A673 (cell line): ENCODE measurements around the gene CHD9. TPM values are rescaled to one million over a fixed set of nuclear protein-coding genes. Genes with fewer than 3 reads are reported as not detected.
A peak's percentile ranks its signal among the peaks of the same experiment; 100 is the strongest.

Experiments
- BruUV-seq: library from RNA; stranded (reverse); fragments of 400-500 nt; replicated peaks from 2 replicates; lab custom pipeline; 2021; lab: Mats Ljungman, UMichigan
- CTCF ChIA-PET: fragments of 300-600 bp; sonication (Branson Sonifier 250); formaldehyde crosslinking; loops from one replicate; lab custom pipeline; 2022; ENCODE audit warnings: antibody characterized with exemption; lab: Charles Lee
- POLR2A ChIA-PET: fragments of 300-600 bp; sonication (Branson Sonifier 250); formaldehyde crosslinking; loops from one replicate; lab custom pipeline; 2022; ENCODE audit warnings: antibody characterized with exemption; ENCODE audit not compliant: low non-redundant PET; lab: Charles Lee
- DNase-seq: peaks from one replicate; pipeline ENCODE4 v3.0.0-alpha.2; 2015; ENCODE audit warnings: low spot score
- H3K27ac ChIP-seq: fragments of 200-600 bp; sonication (generic); 2 replicates; pipeline ENCODE4 v1.5.1; 2016; ENCODE audit warnings: mixed run types, low read depth, mild to moderate bottlenecking, mixed read lengths, antibody characterized with exemption, low read length; ENCODE audit not compliant: poor library complexity, severe bottlenecking
- H3K27me3 ChIP-seq: fragments of 200-600 bp; sonication (generic); replicated peaks from 2 replicates; pipeline ENCODE4 v1.6.1; 2017; ENCODE audit warnings: mixed run types, low read depth, mild to moderate bottlenecking, mixed read lengths, antibody characterized with exemption, low read length; ENCODE audit not compliant: insufficient read depth, poor library complexity
- H3K36me3 ChIP-seq: fragments of 200-600 bp; sonication (generic); 2 replicates; pipeline ENCODE4 v1.6.1; 2016; ENCODE audit warnings: mixed run types, mild to moderate bottlenecking, mixed read lengths, antibody characterized with exemption, low read length; ENCODE audit not compliant: insufficient read depth, poor library complexity, severe bottlenecking
- H3K4me1 ChIP-seq: fragments of 200-600 bp; sonication (generic); 2 replicates; pipeline ENCODE4 v1.6.1; 2017; ENCODE audit warnings: mixed run types, mild to moderate bottlenecking, mixed read lengths, antibody characterized with exemption, low read length; ENCODE audit not compliant: insufficient read depth, poor library complexity, severe bottlenecking
- H3K4me3 ChIP-seq: fragments of 200-600 bp; sonication (generic); 2 replicates; pipeline ENCODE4 v1.5.1; 2016; ENCODE audit warnings: low read depth, mixed run types, mild to moderate bottlenecking, mixed read lengths, low read length; ENCODE audit not compliant: poor library complexity, severe bottlenecking
- H3K9me3 ChIP-seq: fragments of 200-600 bp; sonication (generic); 2 replicates; pipeline ENCODE4 v1.6.1; 2016; ENCODE audit warnings: mixed run types, low read depth, mild to moderate bottlenecking, mixed read lengths, antibody characterized with exemption, low read length; ENCODE audit not compliant: poor library complexity, severe bottlenecking
- EZH2 ChIP-seq: fragments of 200-600 bp; sonication (generic); IDR thresholded peaks from 2 replicates; pipeline ENCODE4 v1.6.1; 2017; ENCODE audit warnings: borderline replicate concordance, low read depth, mild to moderate bottlenecking, mixed read lengths, antibody characterized with exemption, low read length; ENCODE audit not compliant: poor library complexity, severe bottlenecking
- intact Hi-C: fragments of 100-400 bp; cut with micrococcal nuclease; formaldehyde crosslinking; loops from one replicate; pipeline ENCODE4 v1.10.0; 2022; ENCODE audit not compliant: unreplicated experiment
- total RNA-seq: library from RNA; stranded (reverse); gene quantifications from 2 replicates; pipeline ENCODE4 v1.2.3, GENCODE V29; 2021
- TF ChIP-seq, protein P1 (sequence below): fragments of 300-800, 200-600 bp; sonication (generic); conservative IDR thresholded peaks from 2 replicates; pipeline ENCODE4 v1.5.1; 2017; ENCODE audit warnings: low read depth, mild to moderate bottlenecking, antibody characterized with exemption, low read length, moderate library complexity, mixed read lengths

CHD9 gene
- total RNA-seq, 1 experiment from 2014 or later = 76.8 TPM

DNA sequence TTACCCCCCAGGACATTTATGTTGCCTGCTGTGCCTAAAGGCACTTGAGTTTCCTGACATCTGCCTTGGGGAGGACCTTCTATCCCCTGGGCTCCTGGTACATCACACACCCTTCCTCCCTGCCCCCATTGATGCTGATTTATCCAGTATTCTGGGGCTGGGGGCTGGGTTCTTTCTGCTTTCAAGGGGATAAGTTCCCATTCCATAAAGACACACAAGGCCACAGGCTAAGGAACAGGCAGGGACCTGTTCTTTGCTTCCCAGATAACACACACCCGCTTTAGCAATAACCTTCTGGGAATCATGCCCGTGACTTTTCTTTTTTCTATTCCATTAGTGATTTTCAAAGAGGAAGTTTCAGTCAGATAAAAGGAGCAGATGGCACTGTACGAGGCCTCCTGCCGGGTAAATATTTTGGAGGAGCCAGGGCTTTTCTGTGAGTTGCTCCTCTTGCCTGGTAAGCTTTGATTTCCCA, 30.6 kb downstream of the CHD9 start:
- BruUV-seq = TSS peak; percentile 90
- Histone ChIP-seq H3K4me1 (peaks cover 82% of the 10 kb centered on the region), H3K4me3 (peak overlapping the region; percentile 15), H3K9me3 (no peaks in the 10 kb centered on the region), H3K27me3 (no peaks in the 10 kb centered on the region), H3K27ac (peak overlapping the region; percentile 96), H3K36me3 (no peaks in the 10 kb centered on the region)
- POLR2A ChIA-PET = interaction anchor here (1.5 kb wide), 1 partner anchor 14 kb away, joined by 7 read pairs; no protein-coding TSS in a partner anchor
- intact Hi-C loops = no loop called here
- CTCF ChIA-PET = interaction anchor here (0.6 kb wide), 1 partner anchor 19 kb away, joined by 3 read pairs; no protein-coding TSS in a partner anchor
- TF ChIP-seq EZH2 = no peak
- peak; percentile 81 for DNase-seq

DNA sequence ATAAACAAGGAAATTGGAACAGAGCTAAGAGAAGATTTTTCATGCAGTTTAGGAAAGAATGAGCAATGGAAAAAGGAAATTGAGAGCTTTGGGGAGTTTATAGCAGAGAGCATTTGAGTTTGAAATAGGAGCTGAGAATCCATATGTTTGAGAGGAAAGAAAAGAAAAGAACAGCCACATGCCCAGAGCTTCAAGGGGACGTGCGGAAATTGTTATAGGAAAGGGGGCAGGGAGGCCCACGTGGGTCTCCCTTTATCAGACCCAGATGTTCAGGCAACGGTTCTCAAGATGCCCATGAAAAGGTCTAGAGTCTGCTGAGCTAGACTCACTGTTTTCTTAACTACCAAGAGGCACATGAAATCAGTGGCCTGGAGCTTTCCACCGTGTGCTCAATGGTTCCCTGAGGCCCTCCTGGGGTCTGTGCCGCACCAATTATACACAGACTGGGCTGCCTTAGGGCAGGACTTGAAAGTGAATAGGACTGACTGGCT, 31.2 kb downstream of the CHD9 start:
- H3K4me3 ChIP-seq = peak overlapping the region; percentile 15
- intact Hi-C loops = no loop called here
- peaks cover 81% of the 10 kb centered on the region for H3K4me1 ChIP-seq
- POLR2A ChIA-PET = interaction anchor here (1.5 kb wide), 1 partner anchor 13 kb away, joined by 7 read pairs; no protein-coding TSS in a partner anchor
- H3K27ac ChIP-seq = peak overlapping the region; percentile 96
- no peaks in the 10 kb centered on the region for H3K36me3 ChIP-seq
- peak; percentile 92 for DNase-seq
- H3K9me3 ChIP-seq = no peaks in the 10 kb centered on the region
- H3K27me3 ChIP-seq = no peaks in the 10 kb centered on the region
- BruUV-seq = no TSS peak
- no peak for TF ChIP-seq EZH2
- TF ChIP-seq, protein P1, sequence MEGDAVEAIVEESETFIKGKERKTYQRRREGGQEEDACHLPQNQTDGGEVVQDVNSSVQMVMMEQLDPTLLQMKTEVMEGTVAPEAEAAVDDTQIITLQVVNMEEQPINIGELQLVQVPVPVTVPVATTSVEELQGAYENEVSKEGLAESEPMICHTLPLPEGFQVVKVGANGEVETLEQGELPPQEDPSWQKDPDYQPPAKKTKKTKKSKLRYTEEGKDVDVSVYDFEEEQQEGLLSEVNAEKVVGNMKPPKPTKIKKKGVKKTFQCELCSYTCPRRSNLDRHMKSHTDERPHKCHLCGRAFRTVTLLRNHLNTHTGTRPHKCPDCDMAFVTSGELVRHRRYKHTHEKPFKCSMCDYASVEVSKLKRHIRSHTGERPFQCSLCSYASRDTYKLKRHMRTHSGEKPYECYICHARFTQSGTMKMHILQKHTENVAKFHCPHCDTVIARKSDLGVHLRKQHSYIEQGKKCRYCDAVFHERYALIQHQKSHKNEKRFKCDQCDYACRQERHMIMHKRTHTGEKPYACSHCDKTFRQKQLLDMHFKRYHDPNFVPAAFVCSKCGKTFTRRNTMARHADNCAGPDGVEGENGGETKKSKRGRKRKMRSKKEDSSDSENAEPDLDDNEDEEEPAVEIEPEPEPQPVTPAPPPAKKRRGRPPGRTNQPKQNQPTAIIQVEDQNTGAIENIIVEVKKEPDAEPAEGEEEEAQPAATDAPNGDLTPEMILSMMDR = no peak
- CTCF ChIA-PET = interaction anchor here (0.6 kb wide), 1 partner anchor 18 kb away, joined by 3 read pairs; no protein-coding TSS in a partner anchor

DNA sequence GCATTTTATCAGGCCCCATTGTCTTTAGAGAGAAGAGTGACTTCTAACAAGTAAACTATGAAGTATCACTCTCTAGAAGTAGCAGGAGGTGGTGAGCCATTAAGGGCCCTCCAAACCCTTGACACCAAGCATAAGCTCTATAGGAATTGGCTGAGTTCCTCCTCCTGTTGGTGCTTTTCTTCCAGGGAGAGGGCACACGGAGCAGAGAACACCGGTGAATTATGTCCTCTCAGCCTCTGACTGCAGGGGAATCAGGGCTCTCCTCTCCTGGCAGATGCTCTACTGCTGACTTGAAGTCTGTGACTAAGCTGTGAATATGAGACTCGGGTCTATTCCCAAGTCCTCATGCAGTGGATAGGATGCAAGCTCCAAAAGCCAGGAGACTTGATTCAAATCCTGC, 32.3 kb downstream of the CHD9 start:
- no peaks in the 10 kb centered on the region for H3K27me3 ChIP-seq
- H3K27ac ChIP-seq = peak overlapping the region; percentile 96
- H3K4me1 ChIP-seq = peaks cover 79% of the 10 kb centered on the region
- ChIA-PET CTCF (no interaction called here), POLR2A (interaction anchor here (1.5 kb wide), 1 partner anchor 12 kb away, joined by 7 read pairs; no protein-coding TSS in a partner anchor)
- no peak overlapping the region for H3K4me3 ChIP-seq
- TF ChIP-seq EZH2 = no peak
- TF ChIP-seq, protein P1 = no peak
- H3K36me3 ChIP-seq = no peaks in the 10 kb centered on the region
- H3K9me3 ChIP-seq = no peaks in the 10 kb centered on the region
- DNase-seq = no peak
- BruUV-seq = no TSS peak
- intact Hi-C loops = no loop called here
